OCI-LY7 (cell line): ENCODE results near the gene RAX. TPM values are rescaled to one million over a fixed set of nuclear protein-coding genes. Genes with fewer than 3 reads are reported as not detected.

Experiments
- BruUV-seq: library from RNA; stranded (reverse); fragments of 400-500 nt; replicated peaks from 2 replicates; lab custom pipeline; 2021; lab: Mats Ljungman, UMichigan
- CTCF ChIA-PET: fragments of 300-600 bp; sonication (Branson Sonifier 250); formaldehyde crosslinking; loops from one replicate; lab custom pipeline; 2022; ENCODE audit warnings: antibody characterized with exemption; ENCODE audit not compliant: unreplicated experiment; lab: Charles Lee
- POLR2A ChIA-PET: fragments of 300-600 bp; sonication (Branson Sonifier 250); formaldehyde crosslinking; loops from one replicate; lab custom pipeline; 2022; ENCODE audit warnings: antibody characterized with exemption; lab: Charles Lee
- DNase-seq: peaks from one replicate; pipeline ENCODE4 v3.0.0-alpha.2; 2015; ENCODE audit warnings: low spot score
- H2AFZ ChIP-seq: fragments of 200-600 bp; sonication (generic), shearing (Covaris generic); 2 replicates; pipeline ENCODE4 v1.6.1; 2014; ENCODE audit warnings: mild to moderate bottlenecking, antibody characterized with exemption, low read length, moderate library complexity
- H3K27ac ChIP-seq: fragments of 200-600 bp; sonication (generic); 2 replicates; pipeline ENCODE4 v1.5.1; 2014; ENCODE audit warnings: mixed run types, low read depth, mild to moderate bottlenecking, moderate library complexity, low read length, inconsistent platforms; ENCODE audit not compliant: poor library complexity, severe bottlenecking
- H3K36me3 ChIP-seq: fragments of 200-600 bp; sonication (generic); 2 replicates; pipeline ENCODE4 v1.6.1; 2014; ENCODE audit warnings: mild to moderate bottlenecking, antibody characterized with exemption, low read length, moderate library complexity, mixed read lengths; ENCODE audit not compliant: insufficient read depth
- H3K4me1 ChIP-seq: fragments of 200-600 bp; sonication (generic); 2 replicates; pipeline ENCODE4 v1.5.1; 2014; ENCODE audit warnings: mild to moderate bottlenecking, low read length; ENCODE audit not compliant: insufficient read depth, poor library complexity, severe bottlenecking
- H3K4me2 ChIP-seq: fragments of 200-600 bp; sonication (generic); 2 replicates; pipeline ENCODE4 v1.6.1; 2014; ENCODE audit warnings: mild to moderate bottlenecking, low read length
- H3K4me3 ChIP-seq: fragments of 200-600 bp; sonication (generic); 2 replicates; pipeline ENCODE4 v1.5.1; 2014; ENCODE audit warnings: mild to moderate bottlenecking, low read depth, low read length; ENCODE audit not compliant: poor library complexity, severe bottlenecking
- H3K79me2 ChIP-seq: fragments of 200-600 bp; sonication (generic); 2 replicates; pipeline ENCODE4 v1.6.1; 2016; ENCODE audit warnings: low read depth, mild to moderate bottlenecking, low read length, moderate library complexity, mixed read lengths; ENCODE audit not compliant: insufficient read depth
- H3K9me2 ChIP-seq: fragments of 200-600 bp; sonication (generic); 2 replicates; pipeline ENCODE4 v1.6.1; 2016; ENCODE audit warnings: mild to moderate bottlenecking, low read length, mixed read lengths; ENCODE audit not compliant: insufficient read depth
- H3K9me3 ChIP-seq: fragments of 200-600 bp; sonication (generic); 2 replicates; pipeline ENCODE4 v1.6.1; 2014; ENCODE audit warnings: mild to moderate bottlenecking, mixed run types, low read length, mixed read lengths
- H4K20me1 ChIP-seq: fragments of 200-600 bp; sonication (generic); 2 replicates; pipeline ENCODE4 v1.6.1; 2014; ENCODE audit warnings: mild to moderate bottlenecking, antibody characterized with exemption, low read length, moderate library complexity, mixed read lengths; ENCODE audit not compliant: insufficient read depth
- CTCF ChIP-seq: fragments of 200-600 bp; sonication (generic); conservative IDR thresholded peaks from 2 replicates; pipeline ENCODE4 v1.5.1; 2014; ENCODE audit warnings: mild to moderate bottlenecking, antibody characterized with exemption, low read length, moderate library complexity, mixed read lengths
- EZH2phosphoT487 ChIP-seq: fragments of 200-600 bp; sonication (generic); IDR thresholded peaks from 2 replicates; pipeline ENCODE4 v1.6.1; 2018; ENCODE audit warnings: low read depth, borderline replicate concordance, mild to moderate bottlenecking, mixed run types, antibody characterized with exemption, low read length, moderate library complexity, mixed read lengths
- intact Hi-C: fragments of 100-400 bp; cut with micrococcal nuclease; formaldehyde crosslinking; loops from one replicate; pipeline ENCODE4 v1.10.0; 2022; ENCODE audit not compliant: unreplicated experiment
- total RNA-seq, 2 experiments: library from RNA; depleted of rRNA in 1 of 2; stranded (reverse); fragments of >200 nt in 1 of 2; shearing (Covaris generic) in 1 of 2; gene quantifications; 2 replicates each; pipeline ENCODE4 v1.2.3, GENCODE V29; 2014 to 2022

Gene RAX
- total RNA-seq, 2 experiments from 2014 or later: not detected

GRCh38 chr18:59298871-59299270, 25.6 kb upstream of the RAX start:
- no peak for DNase-seq
- Histone ChIP-seq H3K4me3 (no peak overlapping the region), H3K79me2 (no peaks in the 10 kb centered on the region), H3K4me1 (no peaks in the 10 kb centered on the region), H3K9me3 (no peaks in the 10 kb centered on the region), H3K9me2 (no peaks in the 10 kb centered on the region), H3K27ac (no peak overlapping the region), H4K20me1 (no peaks in the 10 kb centered on the region), H3K36me3 (no peaks in the 10 kb centered on the region), H3K4me2 (no peak overlapping the region), H2AFZ (no peak overlapping the region)
- no TSS peak for BruUV-seq
- CTCF ChIA-PET: no interaction called here
- intact Hi-C loops: no loop called here
- TF ChIP-seq EZH2phosphoT487 (no peak), CTCF (no peak)
- POLR2A ChIA-PET: interaction anchor here (0.6 kb wide), 1 partner anchor 765 kb away, joined by 5 read pairs; no protein-coding TSS in a partner anchor

GRCh38 chr18:59293317-59293716, 20.1 kb upstream of the RAX start:
- intact Hi-C loops: no loop called here
- no peaks in the 10 kb centered on the region for H3K79me2 ChIP-seq
- ChIA-PET CTCF (no interaction called here), POLR2A (no interaction called here)
- H3K27ac ChIP-seq: no peak overlapping the region
- H3K36me3 ChIP-seq: no peaks in the 10 kb centered on the region
- H3K4me3 ChIP-seq: no peak overlapping the region
- H2AFZ ChIP-seq: no peak overlapping the region
- H3K4me1 ChIP-seq: no peaks in the 10 kb centered on the region
- H3K9me2 ChIP-seq: no peaks in the 10 kb centered on the region
- no peak for TF ChIP-seq EZH2phosphoT487
- no peak for TF ChIP-seq CTCF
- no peak overlapping the region for H3K4me2 ChIP-seq
- H3K9me3 ChIP-seq: no peaks in the 10 kb centered on the region
- BruUV-seq: no TSS peak
- DNase-seq: no peak
- H4K20me1 ChIP-seq: no peaks in the 10 kb centered on the region

GRCh38 chr18:59286341-59286740, 13.1 kb upstream of the RAX start:
- no peaks in the 10 kb centered on the region for H3K36me3 ChIP-seq
- no peaks in the 10 kb centered on the region for H4K20me1 ChIP-seq
- no peaks in the 10 kb centered on the region for H3K9me3 ChIP-seq
- no peak for DNase-seq
- H3K79me2 ChIP-seq: no peaks in the 10 kb centered on the region
- TF ChIP-seq CTCF: no peak
- no peak for TF ChIP-seq EZH2phosphoT487
- H2AFZ ChIP-seq: no peak overlapping the region
- H3K9me2 ChIP-seq: no peaks in the 10 kb centered on the region
- ChIA-PET POLR2A (no interaction called here), CTCF (no interaction called here)
- intact Hi-C loops: no loop called here
- no TSS peak for BruUV-seq
- no peaks in the 10 kb centered on the region for H3K4me1 ChIP-seq
- H3K4me2 ChIP-seq: no peak overlapping the region
- H3K27ac ChIP-seq: no peak overlapping the region
- no peak overlapping the region for H3K4me3 ChIP-seq
